Memory B cell (primary cell): ENCODE data around the gene NPAS1.
"Not testable (repeated sequence)": the region's sequence is repeated elsewhere in the genome, so short reads cannot be mapped to it uniquely, and the experiment has no call there.

ENCODE experiments used
- ATAC-seq: fragments of 150-1000 bp; cut with Tn5 transposase; 2 replicates; pipeline ENCODE4 v1.10.0; 2021; ENCODE audit warnings: low read depth, mild to moderate bottlenecking, moderate library complexity
- DNase-seq, 2 donors: peaks; one replicate each; pipeline ENCODE4 v3.0.0; 2022; ENCODE audit warnings: low spot score in 2 of 2
- H3K27ac Mint-ChIP-seq: one replicate; pipeline ENCODE4 v1.8.0; 2022; ENCODE audit warnings: mild to moderate bottlenecking, moderate library complexity, mixed read lengths
- H3K27me3 Mint-ChIP-seq: one replicate; pipeline ENCODE4 v1.8.0; 2022; ENCODE audit warnings: mixed read lengths
- H3K36me3 Mint-ChIP-seq: one replicate; pipeline ENCODE4 v1.8.0; 2022; ENCODE audit warnings: mild to moderate bottlenecking, mixed read lengths
- H3K4me1 Mint-ChIP-seq: one replicate; pipeline ENCODE4 v1.8.0; 2022; ENCODE audit warnings: mixed read lengths
- H3K4me3 Mint-ChIP-seq: one replicate; pipeline ENCODE4 v1.8.0; 2022; ENCODE audit warnings: mild to moderate bottlenecking, moderate library complexity, mixed read lengths
- H3K9me3 Mint-ChIP-seq: one replicate; pipeline ENCODE4 v1.8.0; 2022; ENCODE audit warnings: mixed read lengths

Gene NPAS1

DNA sequence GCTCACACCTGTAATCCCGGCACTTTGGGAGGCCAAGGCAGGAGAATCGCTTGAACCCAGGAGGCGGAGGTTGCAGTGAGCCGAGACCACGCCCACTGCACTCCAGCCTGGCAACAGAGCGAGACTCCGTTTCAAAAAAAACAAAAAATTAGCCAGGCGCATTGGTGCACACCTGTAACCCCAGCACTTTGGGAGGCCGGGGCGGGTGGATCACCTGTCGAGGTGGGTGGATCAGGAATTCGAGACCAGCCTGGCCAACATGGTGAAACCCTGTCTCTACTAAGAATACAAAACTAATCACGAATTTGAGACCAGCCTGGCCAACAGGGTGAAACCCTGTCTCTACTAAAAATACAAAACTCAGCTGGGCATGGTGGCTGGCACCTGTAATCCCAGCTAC, 58.7 kb downstream of the NPAS1 start:
- H3K27ac Mint-ChIP-seq, H3K27me3 Mint-ChIP-seq, DNase-seq, H3K9me3 Mint-ChIP-seq, H3K4me1 Mint-ChIP-seq, H3K4me3 Mint-ChIP-seq, ATAC-seq: not testable (repeated sequence)
- peaks cover 14% of the 10 kb centered on the region for H3K36me3 Mint-ChIP-seq

DNA sequence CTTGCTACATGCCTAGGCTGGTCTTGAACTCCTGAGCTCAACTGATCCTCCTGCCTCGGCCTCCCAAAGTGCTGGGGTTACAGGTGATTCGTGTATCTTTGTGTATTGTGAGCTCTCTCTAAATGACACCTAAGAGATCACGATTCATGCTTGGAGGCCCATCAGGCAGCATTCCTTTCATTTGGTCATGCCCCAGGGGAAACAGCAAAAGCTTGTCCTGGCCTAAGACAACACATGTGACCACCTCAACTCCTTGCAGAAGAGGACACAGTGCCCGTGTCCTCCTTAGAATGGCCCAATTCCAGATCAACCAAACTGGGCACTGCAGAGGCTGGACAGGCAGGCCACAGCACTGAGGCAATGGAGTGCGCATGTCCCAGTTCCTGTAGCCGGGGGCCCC, 61.5 kb downstream of the NPAS1 start:
- no peak overlapping the region for H3K27ac Mint-ChIP-seq
- H3K4me1 Mint-ChIP-seq = peaks cover 6% of the 10 kb centered on the region
- no peaks in the 10 kb centered on the region for H3K27me3 Mint-ChIP-seq
- ATAC-seq = no peak
- no peak overlapping the region for H3K4me3 Mint-ChIP-seq
- no peaks in the 10 kb centered on the region for H3K9me3 Mint-ChIP-seq
- peaks cover 21% of the 10 kb centered on the region for H3K36me3 Mint-ChIP-seq
- no peak for DNase-seq

DNA sequence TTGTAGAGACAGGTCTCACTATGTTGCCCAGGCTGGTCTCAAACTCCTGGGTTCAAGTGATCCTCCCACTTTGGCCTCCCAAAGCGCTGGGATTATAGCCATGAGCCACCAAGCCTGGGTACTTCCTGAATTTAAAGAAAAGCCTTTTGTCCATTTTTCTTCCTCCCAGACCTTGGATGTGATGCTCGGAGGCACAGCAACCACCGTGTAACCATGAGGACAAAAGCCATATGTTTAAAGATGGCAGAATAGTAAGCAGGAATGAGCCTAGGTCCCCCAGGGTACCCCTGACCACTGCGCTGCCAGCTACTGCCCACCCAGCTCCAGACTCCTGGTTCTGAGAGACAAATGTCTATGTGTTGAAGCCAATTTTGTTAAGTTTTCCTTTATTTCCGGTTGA, 62.9 kb downstream of the NPAS1 start:
- no peaks in the 10 kb centered on the region for H3K27me3 Mint-ChIP-seq
- DNase-seq = no peak
- H3K27ac Mint-ChIP-seq = no peak overlapping the region
- H3K9me3 Mint-ChIP-seq = no peaks in the 10 kb centered on the region
- H3K4me1 Mint-ChIP-seq = peaks cover 6% of the 10 kb centered on the region
- ATAC-seq = no peak
- H3K4me3 Mint-ChIP-seq = no peak overlapping the region
- peaks cover 28% of the 10 kb centered on the region for H3K36me3 Mint-ChIP-seq

DNA sequence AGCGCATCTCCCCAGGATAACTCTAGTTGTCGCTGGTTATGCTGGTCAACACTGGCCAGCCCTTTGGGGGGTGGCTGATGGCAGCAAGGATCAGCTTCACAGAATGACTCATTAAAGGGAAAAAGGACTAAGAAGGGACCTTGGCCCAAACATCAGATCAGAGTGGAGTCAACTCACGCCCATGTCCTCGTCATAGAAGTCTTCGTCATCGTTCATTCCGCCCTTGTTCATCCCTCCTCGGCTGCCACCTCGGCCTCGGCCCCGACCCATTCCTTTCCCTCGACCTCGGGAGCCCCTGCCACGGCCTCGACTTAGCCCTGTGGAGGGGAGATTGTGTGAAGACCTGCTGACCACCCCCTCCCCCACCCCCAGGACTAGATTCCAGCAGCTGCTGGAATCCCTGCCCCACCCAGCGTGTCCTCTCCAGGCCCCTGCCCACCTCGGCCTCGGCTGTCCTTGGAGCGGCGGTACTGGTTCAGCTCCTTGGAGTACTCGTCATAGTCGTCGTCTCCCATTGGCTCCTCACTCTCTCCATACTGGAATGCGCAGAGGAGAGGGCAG, 65.3 kb downstream of the NPAS1 start:
- no peaks in the 10 kb centered on the region for H3K27me3 Mint-ChIP-seq
- H3K36me3 Mint-ChIP-seq = peaks cover 35% of the 10 kb centered on the region
- peaks cover 6% of the 10 kb centered on the region for H3K4me1 Mint-ChIP-seq
- ATAC-seq (no peak), DNase-seq (no peak)
- no peaks in the 10 kb centered on the region for H3K9me3 Mint-ChIP-seq
- H3K27ac Mint-ChIP-seq = peak overlapping the region; percentile 55
- no peak overlapping the region for H3K4me3 Mint-ChIP-seq

DNA sequence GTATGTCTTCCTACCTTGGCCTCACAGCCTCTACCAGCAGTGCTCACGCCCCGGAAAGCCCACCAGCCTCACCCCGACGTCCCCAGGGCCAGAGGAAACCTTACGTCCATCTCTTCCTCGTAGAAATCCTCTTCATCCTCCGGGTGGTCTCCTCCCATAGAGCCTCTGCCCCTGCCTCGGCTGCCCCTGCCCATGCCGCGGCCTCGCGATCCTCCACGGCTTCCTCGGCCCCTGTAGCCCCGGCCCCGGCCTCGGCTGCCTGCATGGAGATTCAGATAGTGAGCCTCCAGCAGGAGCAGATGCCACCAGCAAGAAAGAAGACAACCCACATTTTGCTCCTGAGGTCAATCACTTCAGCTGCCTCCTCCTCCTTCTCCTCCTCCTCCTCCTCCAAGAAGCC, 66.6 kb downstream of the NPAS1 start:
- Mint-ChIP-seq H3K4me1 (peaks cover 6% of the 10 kb centered on the region), H3K9me3 (no peaks in the 10 kb centered on the region), H3K27ac (peak overlapping the region; percentile 41), H3K4me3 (no peak overlapping the region), H3K27me3 (no peaks in the 10 kb centered on the region), H3K36me3 (peaks cover 40% of the 10 kb centered on the region)
- DNase-seq (no peak), ATAC-seq (no peak)

DNA sequence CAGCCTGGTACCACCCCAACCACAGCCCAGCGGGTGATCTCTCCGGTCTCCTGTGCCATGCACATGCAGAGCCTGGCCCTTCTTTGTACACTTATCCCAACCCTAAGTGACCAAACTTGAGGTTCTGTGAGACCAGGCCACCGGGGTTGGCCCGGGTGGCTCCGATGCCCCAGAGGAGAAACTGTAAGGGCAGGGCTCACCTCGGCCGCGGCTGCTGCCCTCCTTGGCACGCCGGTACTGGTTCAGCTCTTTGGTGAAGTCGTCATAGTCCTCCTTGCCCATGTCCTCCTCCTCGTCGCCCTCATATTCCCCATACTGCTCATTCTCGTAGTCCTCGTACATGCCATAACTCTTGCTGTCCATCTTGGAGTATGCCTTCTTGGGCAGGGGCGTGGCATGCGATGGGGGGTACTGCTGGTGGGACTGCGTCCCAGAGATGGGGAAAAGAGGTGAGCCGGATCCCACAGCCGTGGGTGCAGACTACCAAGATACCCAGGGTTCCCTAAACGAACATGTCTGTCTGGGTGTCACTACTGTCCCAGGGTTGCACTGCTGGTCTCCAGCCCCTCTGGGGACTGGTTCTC, 70.2 kb downstream of the NPAS1 start:
- H3K4me3 Mint-ChIP-seq = no peak overlapping the region
- no peak for DNase-seq
- peaks cover 20% of the 10 kb centered on the region for H3K4me1 Mint-ChIP-seq
- H3K36me3 Mint-ChIP-seq = peaks cover 29% of the 10 kb centered on the region
- no peaks in the 10 kb centered on the region for H3K27me3 Mint-ChIP-seq
- no peaks in the 10 kb centered on the region for H3K9me3 Mint-ChIP-seq
- no peak overlapping the region for H3K27ac Mint-ChIP-seq
- ATAC-seq = no peak

DNA sequence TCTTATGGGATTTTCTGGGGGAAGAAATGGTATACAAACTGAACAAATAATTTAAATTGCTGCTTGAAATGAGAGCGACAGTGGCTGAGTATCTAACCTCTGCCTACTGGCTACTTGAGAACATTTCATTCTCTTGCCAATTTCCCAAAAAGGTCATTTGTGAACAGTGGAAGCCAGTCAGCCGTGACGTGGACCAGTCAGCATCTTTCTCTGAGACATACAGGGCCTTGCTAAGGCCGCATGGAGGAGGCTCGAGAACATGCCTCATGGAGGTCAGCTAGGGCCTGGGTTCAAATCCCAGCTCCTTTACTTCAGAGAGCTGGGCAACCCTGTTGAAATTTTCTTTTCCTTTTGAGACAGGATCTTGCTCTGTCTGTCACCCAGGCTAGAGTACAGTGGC, 73.6 kb downstream of the NPAS1 start:
- Mint-ChIP-seq H3K4me3 (peak overlapping the region; percentile 57), H3K4me1 (peaks cover 23% of the 10 kb centered on the region), H3K36me3 (peaks cover 19% of the 10 kb centered on the region), H3K9me3 (no peaks in the 10 kb centered on the region), H3K27ac (peak overlapping the region; percentile 92), H3K27me3 (no peaks in the 10 kb centered on the region)
- DNase-seq (no peak), ATAC-seq (no peak)

DNA sequence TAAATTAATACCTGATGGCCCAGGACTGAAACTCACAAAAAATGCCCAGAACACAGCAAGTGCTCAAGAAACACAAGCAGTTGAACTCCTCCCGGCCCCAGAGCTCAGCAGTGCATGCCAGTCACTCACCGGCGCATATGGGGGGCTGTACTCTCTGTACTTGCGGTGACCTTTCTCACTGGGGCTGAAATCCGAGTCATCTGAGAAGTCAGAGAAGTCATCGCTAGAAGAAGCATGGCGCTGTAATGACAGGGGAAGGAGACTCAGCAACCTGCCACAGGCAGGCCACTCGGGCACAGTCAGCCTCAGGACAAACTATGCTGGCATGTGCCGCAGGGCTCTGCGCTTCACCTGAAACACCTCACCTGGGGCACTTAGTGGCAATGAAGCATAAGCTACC, 74.2 kb downstream of the NPAS1 start:
- Mint-ChIP-seq H3K9me3 (no peaks in the 10 kb centered on the region), H3K36me3 (peaks cover 19% of the 10 kb centered on the region), H3K4me3 (peak overlapping the region; percentile 57), H3K4me1 (peaks cover 23% of the 10 kb centered on the region), H3K27me3 (no peaks in the 10 kb centered on the region), H3K27ac (peak overlapping the region; percentile 92)
- ATAC-seq = peak; percentile 93
- DNase-seq = peak; percentile 33 to 44

DNA sequence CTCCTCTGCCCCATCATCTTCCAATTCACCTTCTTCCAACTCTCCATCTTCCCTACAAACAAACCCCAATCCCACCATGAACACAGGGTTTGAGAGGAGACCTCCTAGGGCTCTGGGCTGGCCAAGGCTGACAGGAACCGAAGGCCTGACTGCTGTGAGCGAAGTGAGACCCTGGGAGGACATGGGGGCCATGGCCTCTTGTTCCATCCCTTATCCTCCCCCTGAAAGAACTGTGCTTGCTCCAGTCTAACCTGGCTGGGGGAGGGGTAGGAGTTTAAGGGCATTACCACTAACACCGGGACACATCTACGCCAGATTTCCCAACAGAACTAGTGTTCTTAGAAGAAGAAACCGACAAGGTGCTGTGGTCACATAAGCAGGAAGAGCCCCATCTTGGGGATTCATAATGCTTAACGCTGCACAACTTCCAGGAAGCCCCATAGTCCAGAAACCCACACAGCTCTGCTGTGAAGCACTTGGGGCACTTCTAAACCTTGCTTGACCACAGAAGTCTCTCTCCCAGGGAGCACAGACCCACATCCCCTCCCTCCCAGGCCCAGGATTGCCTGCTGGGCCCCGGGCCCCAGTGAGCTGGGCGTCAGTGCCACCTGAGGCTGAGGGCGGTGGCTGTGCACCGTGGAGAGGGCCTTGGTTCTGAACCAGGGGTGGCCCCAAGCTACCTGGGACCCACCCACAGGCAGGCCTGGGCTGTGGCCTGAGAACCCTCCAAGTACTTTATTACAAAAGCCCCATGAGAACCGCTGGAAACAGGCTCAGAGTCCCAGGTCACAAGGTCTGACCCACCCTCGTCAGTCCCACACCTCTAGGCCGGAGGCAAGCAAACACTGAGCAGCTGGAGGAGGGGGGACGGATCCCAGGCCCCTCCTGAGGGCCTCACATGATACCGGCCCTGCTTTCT, 75.2 kb downstream of the NPAS1 start:
- H3K27ac Mint-ChIP-seq = peak overlapping the region; percentile 92
- no peaks in the 10 kb centered on the region for H3K9me3 Mint-ChIP-seq
- H3K27me3 Mint-ChIP-seq = no peaks in the 10 kb centered on the region
- peak; percentile 34 for ATAC-seq
- DNase-seq = no peak
- H3K4me3 Mint-ChIP-seq = peak overlapping the region; percentile 57
- H3K4me1 Mint-ChIP-seq = peaks cover 23% of the 10 kb centered on the region
- H3K36me3 Mint-ChIP-seq = peaks cover 15% of the 10 kb centered on the region
